GM11168 (cell line): ENCODE results near the gene ATP6V1D.
"Not testable (repeated sequence)": the region's sequence is repeated elsewhere in the genome, so short reads cannot be mapped to it uniquely, and the experiment has no call there.

ENCODE experiments used
- in situ Hi-C: fragments of 300-500 bp; cut with MboI; formaldehyde crosslinking; loops from one replicate; pipeline ENCODE4 v1.12.0; 2022; ENCODE audit warnings: low sequenced_read_pairs; ENCODE audit not compliant: unreplicated experiment

Gene ATP6V1D

DNA sequence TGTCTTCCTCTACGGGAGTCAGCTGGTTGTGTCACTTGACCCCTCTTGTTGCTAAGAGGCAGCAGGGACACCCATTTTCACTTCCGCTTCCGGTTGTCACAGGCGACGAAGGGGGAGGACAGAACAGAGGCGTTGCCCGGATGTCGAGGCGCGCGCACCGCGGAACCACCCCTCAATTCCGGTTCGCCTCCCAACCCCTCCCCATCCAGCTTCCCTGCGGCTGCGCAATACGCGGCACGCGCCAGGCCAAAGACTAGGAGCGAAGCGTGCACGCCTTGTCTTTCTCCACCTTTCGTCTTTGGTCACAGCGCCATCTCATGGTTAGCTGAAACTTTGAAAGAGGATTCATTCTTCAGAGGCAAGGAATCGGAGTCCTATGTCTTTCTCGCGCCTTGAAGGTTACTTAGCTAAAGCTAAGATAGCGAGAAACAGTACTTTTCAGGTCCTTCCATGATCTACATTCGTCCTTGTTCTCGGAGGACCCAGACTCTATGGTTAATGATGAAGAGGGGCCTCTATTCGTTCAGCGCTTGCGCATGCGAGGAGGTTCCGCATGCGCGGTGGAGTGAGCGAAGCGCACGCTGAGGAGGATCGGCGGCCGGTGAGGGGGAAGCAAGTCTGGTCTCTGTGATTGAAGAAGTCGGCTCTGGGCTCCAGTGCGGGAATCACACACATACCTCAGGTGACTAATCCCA lies at the start of gene ATP6V1D, which contains the start of gene EIF2S1:
TSS of gene ATP6V1D (minus strand) at position 30 of the 695 bp plus-strand sequence. CDS start 106 bp downstream, outside the sequence.
TSS of gene EIF2S1 (plus strand) at position 554 of the 695 bp plus-strand sequence. CDS start 4,440 bp downstream, outside the sequence.
- in situ Hi-C loops: no loop called here

GRCh38 chr14:67408122-67408801 lies 48.7 kb upstream of the ATP6V1D start:
- in situ Hi-C loops: not testable (repeated sequence)

DNA sequence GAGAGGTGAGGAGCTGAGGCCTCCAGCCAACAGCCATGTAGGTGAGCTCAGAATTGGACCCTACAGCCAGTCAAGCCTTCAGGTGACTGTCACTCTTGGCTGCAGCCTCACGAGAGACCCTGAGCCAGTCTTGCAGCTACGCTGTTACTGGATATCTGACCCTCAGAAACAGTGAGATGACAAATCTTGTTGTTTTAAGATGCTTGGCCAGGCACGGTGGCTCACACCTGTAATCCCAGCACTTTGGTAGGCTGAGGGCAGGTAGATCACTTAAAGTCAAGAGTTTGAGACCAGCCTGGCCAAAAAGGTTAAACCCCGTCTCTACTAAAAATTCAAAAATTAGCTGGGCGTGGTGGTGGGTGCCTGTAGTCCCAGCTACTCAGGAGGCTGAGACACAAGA lies 46.2 kb upstream of the ATP6V1D start:
- in situ Hi-C loops: no loop called here

GRCh38 chr14:67400434-67400833 lies 40.8 kb upstream of the ATP6V1D start:
- in situ Hi-C loops: no loop called here

GRCh38 chr14:67397536-67397935 lies 37.9 kb upstream of the ATP6V1D start:
- in situ Hi-C loops: no loop called here

GRCh38 chr14:67396381-67396970 lies 36.9 kb upstream of the ATP6V1D start:
- in situ Hi-C loops: no loop called here

- in situ Hi-C loops: no loop called here
Measured at GRCh38 chr14:67395876-67396189, 36.2 kb upstream of the ATP6V1D start.

- in situ Hi-C loops: no loop called here
Measured at GRCh38 chr14:67395086-67395875, 35.7 kb upstream of the ATP6V1D start.

- in situ Hi-C loops: no loop called here
Measured at GRCh38 chr14:67393689-67394088, 34.1 kb upstream of the ATP6V1D start.

GRCh38 chr14:67392800-67393199 lies 33.2 kb upstream of the ATP6V1D start:
- in situ Hi-C loops: no loop called here

- in situ Hi-C loops: no loop called here
Measured at GRCh38 chr14:67392123-67392522, 32.5 kb upstream of the ATP6V1D start.

- in situ Hi-C loops: no loop called here
Measured at GRCh38 chr14:67391268-67391667, 31.7 kb upstream of the ATP6V1D start.

GRCh38 chr14:67389811-67390534 lies 30.4 kb upstream of the ATP6V1D start:
- in situ Hi-C loops: no loop called here

GRCh38 chr14:67389275-67389674 lies 29.7 kb upstream of the ATP6V1D start:
- in situ Hi-C loops: no loop called here

DNA sequence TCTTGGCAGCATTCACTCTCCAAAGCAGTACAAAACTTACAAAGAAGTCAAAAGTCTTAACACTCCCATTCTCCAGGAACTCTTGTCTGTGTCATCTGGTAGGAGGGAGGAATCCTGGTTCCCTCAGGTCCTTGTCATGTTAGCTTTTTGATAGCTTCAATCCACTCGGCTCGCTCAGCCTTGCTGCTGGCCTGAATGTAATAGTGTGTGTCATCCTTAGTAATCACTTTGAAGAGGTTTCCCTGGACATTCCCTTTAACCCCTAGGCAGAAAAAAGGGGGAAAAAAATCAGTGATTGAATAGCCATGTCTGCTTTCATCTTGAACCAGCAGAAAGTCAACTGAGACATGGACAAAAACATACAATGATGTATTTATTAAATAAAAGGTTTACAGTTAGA lies 27.6 kb upstream of the ATP6V1D start:
- in situ Hi-C loops: no loop called here

DNA sequence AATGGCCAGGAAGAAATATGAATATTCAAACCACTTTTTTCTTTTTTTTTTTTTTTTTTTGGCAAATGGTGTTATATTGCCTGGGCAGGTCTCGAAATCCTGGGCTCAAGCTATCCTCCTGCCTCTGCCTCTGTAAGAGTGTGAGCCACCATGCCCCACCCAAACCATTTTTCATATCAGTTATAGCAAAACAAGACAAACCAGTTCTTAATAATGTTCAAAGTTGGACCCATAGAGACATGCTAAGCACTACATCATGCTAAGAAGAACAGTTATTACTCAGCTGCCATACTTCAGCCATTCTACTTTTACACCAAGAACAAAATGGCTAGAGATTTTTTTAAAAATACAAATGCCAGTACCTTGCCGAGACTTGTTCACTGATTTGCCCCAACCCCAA lies 26.0 kb upstream of the ATP6V1D start:
- in situ Hi-C loops: no loop called here

DNA sequence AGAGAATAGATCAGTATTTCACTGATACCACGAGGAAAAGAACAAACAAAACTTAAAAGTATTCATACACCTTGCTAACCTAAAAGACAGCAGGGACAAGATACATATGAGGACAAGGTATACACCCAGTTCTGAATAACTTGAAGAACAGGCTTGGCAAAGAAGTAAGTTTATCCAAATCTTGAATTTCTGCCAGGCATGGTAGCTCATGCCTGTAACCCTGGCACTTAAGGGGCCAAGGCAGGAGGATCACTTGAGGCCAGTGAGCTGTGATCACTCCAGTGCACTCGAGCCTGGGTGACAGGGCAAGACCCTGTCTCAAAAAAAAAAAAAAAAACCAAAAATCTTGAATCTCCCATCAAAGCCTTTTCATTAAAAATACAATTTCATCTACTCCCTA lies 25.5 kb upstream of the ATP6V1D start:
- in situ Hi-C loops: no loop called here

DNA sequence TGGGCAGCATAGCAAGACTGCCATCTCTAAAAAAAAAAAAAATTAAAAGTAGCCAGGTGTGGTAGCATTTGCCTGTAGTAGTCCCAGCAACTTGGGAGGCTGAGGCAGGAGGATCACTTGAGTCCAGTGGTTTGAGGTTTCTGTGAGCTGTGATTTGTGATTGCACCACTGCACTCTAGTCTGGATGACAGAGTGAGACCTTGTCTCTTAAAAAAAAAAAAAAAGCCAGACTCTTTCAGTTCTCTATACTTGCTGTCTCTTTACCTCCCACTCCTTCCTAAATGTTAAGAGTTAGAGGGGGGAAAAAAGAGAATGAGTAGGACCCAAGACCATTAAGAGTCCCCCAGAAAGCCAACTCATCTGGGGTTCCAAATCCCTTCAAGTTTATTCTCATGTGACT lies 18.3 kb upstream of the ATP6V1D start:
- in situ Hi-C loops: no loop called here

GRCh38 chr14:67373347-67373746 lies 13.7 kb upstream of the ATP6V1D start:
- in situ Hi-C loops: no loop called here

- in situ Hi-C loops: no loop called here
Measured at GRCh38 chr14:67372833-67373232, 13.2 kb upstream of the ATP6V1D start.
